Ovary (tissue), 9 donors: ENCODE data around the gene SLC1A2. TPM values are rescaled to one million over a fixed set of nuclear protein-coding genes. Genes with fewer than 3 reads are reported as not detected.

Experiments
- DNase-seq, 5 donors: peaks; one replicate each; pipeline ENCODE4 v3.0.0-alpha.2; 2019 to 2020
- H3K27ac ChIP-seq, 2 donors: fragments of 200-600 bp; one replicate each; pipeline versions ENCODE4 v1.5.1 to v1.8.0; 2019 to 2022
- H3K27me3 ChIP-seq: fragments of 200-600 bp; one replicate; pipeline ENCODE4 v1.8.0; 2022
- H3K36me3 ChIP-seq: fragments of 200-600 bp; sonication (generic); one replicate; pipeline ENCODE4 v1.5.1; 2019
- H3K4me1 ChIP-seq: one replicate; pipeline ENCODE4 v1.8.1; 2013; ENCODE audit warnings: mild to moderate bottlenecking, moderate library complexity; ENCODE audit not compliant: insufficient read depth
- H3K4me3 ChIP-seq: fragments of 200-600 bp; sonication (generic); one replicate; pipeline ENCODE4 v1.5.1; 2017
- H3K9me3 ChIP-seq, 2 donors: fragments of 200-600 bp in 1 of 2; sonication (generic) in 1 of 2; one replicate each; pipeline versions ENCODE4 v1.5.1 to v1.8.1; 2013 to 2019; ENCODE audit warnings: mild to moderate bottlenecking in 1 of 2, moderate library complexity in 1 of 2
- CTCF ChIP-seq, 3 donors: fragments of 450-650 bp in 2 of 3; fragments of 200-600 bp in 1 of 3; IDR thresholded peaks; one replicate each; pipeline versions ENCODE4 v1.5.1 to v1.8.0; 2016 to 2022; ENCODE audit warnings: antibody characterized with exemption in 3 of 3, mild to moderate bottlenecking in 1 of 3
- EP300 ChIP-seq: sonication (generic); formaldehyde crosslinking; IDR thresholded peaks from one replicate; pipeline ENCODE4 v1.6.1; 2017; ENCODE audit warnings: antibody characterized with exemption
- POLR2A ChIP-seq: fragments of 450-650 bp; IDR thresholded peaks from one replicate; pipeline ENCODE4 v1.6.1; 2017; ENCODE audit warnings: antibody characterized with exemption, mild to moderate bottlenecking, moderate library complexity
- WGBS, 3 donors: extraction: QIAGEN DNeasy Blood & Tissue Kit in 1 of 3; methylation state at CpG; one replicate each; pipeline versions ENCODE4 v1.1.5 to v1.1.7; 2013 to 2017; 5-methylcytosine and 5-hydroxymethylcytosine counted together
- intact Hi-C, 4 donors: fragments of 100-400 bp; cut with DNase I; formaldehyde crosslinking; loops; one replicate each; pipeline versions ENCODE4 v1.11.0 to v1.15.1; 2022 to 2023
- polyA plus RNA-seq, 2 donors: library from polyadenylated mRNA; stranded (reverse); fragments of 200-250 nt in 1 of 2; fragments of 350-450 nt in 1 of 2; fragmentation: Illumina TruSeq in 1 of 2; extraction: RNeasy Lipid Tissue Mini Kit (QIAGEN cat#74804) in 1 of 2; gene quantifications; one replicate each; pipeline ENCODE4 v1.2.3, GENCODE V29; 2013 to 2014
- total RNA-seq, 7 donors: library from RNA; depleted of rRNA in 2 of 7; stranded (reverse); fragments of >200 nt in 2 of 7; fragmentation: NEBNext Ultra II Directional in 3 of 7; extraction: Animal tissue kit (Norgen Biotek cat#: 25700) in 3 of 7; gene quantifications; one replicate each; pipeline versions ENCODE4 v1.1.0 to v1.2.4, GENCODE V29; 2016 to 2023
- donor health status: DM: no; HTN: no; CAD: no; lungs with moderate emphysema.
- donor health status: DM: no; HTN: no; CAD: no.
- donor health status: Bipolar disorder and iron deficiency.
- donor health status: DM: yes; HTN: yes; CAD: no.
- donor health status: DM: no; HTN: no; CAD: no.
- donor health status: DM: yes; HTN: yes; CAD: no.

SLC1A2 gene
- total and polyA plus RNA-seq, 9 donors, result 0.02 to 0.80 (median 0.15) TPM

- intact Hi-C loops, result loop anchor here in 1 of 4 donors (5.0 kb wide), 1 partner anchor 316 kb away; no protein-coding TSS in a partner anchor
- Histone ChIP-seq H3K27me3 (no peaks in the 10 kb centered on the region), H3K9me3 (no peaks in the 10 kb centered on the region), H3K4me3 (no peak overlapping the region), H3K4me1 (no peaks in the 10 kb centered on the region), H3K36me3 (no peaks in the 10 kb centered on the region), H3K27ac (no peak overlapping the region)
- DNase-seq, result peak in 2 of 5 donors; percentile 21 to 30
- peak in 2 of 3 donors; percentile 34 to 40 for TF ChIP-seq CTCF (IDR thresholded peaks at IDR 0.05)
- TF ChIP-seq POLR2A, result no peak
- TF ChIP-seq EP300, result no peak
- WGBS, 3 donors, result 64 to 71% (median 65%) methylated on average over 15 of the region's 15 CpGs
Measured at GRCh38 chr11:35237860-35238715, 181.3 kb downstream of the SLC1A2 start.

GRCh38 chr11:35237351-35237750 lies 182.0 kb downstream of the SLC1A2 start:
- intact Hi-C loops, result loop anchor here in 1 of 4 donors (5.0 kb wide), 1 partner anchor 315 kb away; no protein-coding TSS in a partner anchor
- 47 to 78% (median 71%) methylated on average over 1 of the region's 1 CpG for WGBS, 3 donors
- H3K27ac ChIP-seq, result no peak overlapping the region
- no peak overlapping the region for H3K4me3 ChIP-seq
- no peaks in the 10 kb centered on the region for H3K9me3 ChIP-seq
- no peaks in the 10 kb centered on the region for H3K27me3 ChIP-seq
- no peaks in the 10 kb centered on the region for H3K36me3 ChIP-seq
- no peak for DNase-seq
- no peaks in the 10 kb centered on the region for H3K4me1 ChIP-seq
- no peak for TF ChIP-seq POLR2A
- no peak for TF ChIP-seq CTCF (IDR thresholded peaks at IDR 0.05)
- no peak for TF ChIP-seq EP300

GRCh38 chr11:35236667-35237003 lies 182.7 kb downstream of the SLC1A2 start:
- intact Hi-C loops, result loop anchor here in 1 of 4 donors (5.0 kb wide), 1 partner anchor 314 kb away; no protein-coding TSS in a partner anchor
- H3K27ac ChIP-seq, result no peak overlapping the region
- DNase-seq, result no peak
- H3K4me1 ChIP-seq, result no peaks in the 10 kb centered on the region
- no peaks in the 10 kb centered on the region for H3K9me3 ChIP-seq
- H3K4me3 ChIP-seq, result no peak overlapping the region
- no peak for TF ChIP-seq POLR2A
- TF ChIP-seq EP300, result no peak
- TF ChIP-seq CTCF (IDR thresholded peaks at IDR 0.05), result no peak
- no peaks in the 10 kb centered on the region for H3K27me3 ChIP-seq
- no peaks in the 10 kb centered on the region for H3K36me3 ChIP-seq
- WGBS, 3 donors, result 84 to 90% (median 86%) methylated on average over 5 of the region's 5 CpGs

GRCh38 chr11:35235936-35236666 lies 183.3 kb downstream of the SLC1A2 start:
- intact Hi-C loops, result loop anchor here in 1 of 4 donors (5.0 kb wide), 1 partner anchor 314 kb away; no protein-coding TSS in a partner anchor
- WGBS, 3 donors, result 92 to 95% (median 94%) methylated on average over 4 of the region's 4 CpGs
- Histone ChIP-seq H3K27ac (no peak overlapping the region), H3K4me1 (no peaks in the 10 kb centered on the region), H3K9me3 (no peaks in the 10 kb centered on the region), H3K36me3 (no peaks in the 10 kb centered on the region), H3K27me3 (no peaks in the 10 kb centered on the region), H3K4me3 (no peak overlapping the region)
- TF ChIP-seq EP300 (no peak), POLR2A (no peak), CTCF (IDR thresholded peaks at IDR 0.05) (no peak)
- DNase-seq, result no peak
